NB4 (cell line): ENCODE measurements around the gene ACSS2.
A peak's percentile ranks its signal among the peaks of the same experiment; 100 is the strongest.

Experiments used
- DNase-seq: peaks from one replicate; pipeline ENCODE4 v3.0.0; 2010; ENCODE audit warnings: low read depth
- H3K4me3 ChIP-seq: one replicate; pipeline ENCODE4 v1.5.1; 2011; ENCODE audit warnings: mild to moderate bottlenecking, low read depth, low read length, moderate library complexity
- CTCF ChIP-seq: IDR thresholded peaks from one replicate; pipeline ENCODE4 v1.5.1; 2012; ENCODE audit warnings: low read depth, low read length
- MAX ChIP-seq: IDR thresholded peaks from 2 replicates; pipeline ENCODE4 v1.6.1; 2011; ENCODE audit warnings: low read depth, low read length
- MYC ChIP-seq: IDR thresholded peaks from 2 replicates; pipeline ENCODE4 v1.6.1; 2011; ENCODE audit warnings: low read depth, low read length
- POLR2A ChIP-seq: IDR thresholded peaks from 2 replicates; pipeline ENCODE4 v1.6.1; 2011; ENCODE audit warnings: mild to moderate bottlenecking; ENCODE audit not compliant: insufficient read length; ENCODE audit errors: extremely low read depth

ACSS2 gene

GRCh38 chr20:34871320-34871926 lies 5.0 kb upstream of the ACSS2 start:
- TF ChIP-seq POLR2A (no peak), MYC (no peak), CTCF (no peak), MAX (no peak)
- H3K4me3 ChIP-seq, result no peak overlapping the region
- DNase-seq, result no peak

GRCh38 chr20:34871966-34872621 lies 4.3 kb upstream of the ACSS2 start:
- H3K4me3 ChIP-seq, result no peak overlapping the region
- no peak for TF ChIP-seq MAX
- no peak for TF ChIP-seq POLR2A
- TF ChIP-seq CTCF, result no peak
- TF ChIP-seq MYC, result no peak
- DNase-seq, result no peak

- peak within 1 kb of the TSS; percentile 43 for H3K4me3 ChIP-seq
- DNase-seq, result peak; percentile 81
- TF ChIP-seq MAX, result peak; percentile 62; the same call in 1 of the 2 replicates
- peak; percentile 52 for TF ChIP-seq CTCF
- TF ChIP-seq POLR2A, result no peak
- no peak for TF ChIP-seq MYC
These were observed 3.7 kb upstream of the ACSS2 start, which contains the start of gene GGT7 for GRCh38 chr20:34872622-34873224. GGT7 (minus strand) TSS chr20:34872856; CDS start chr20:34872815, 41 bp downstream.

- TF ChIP-seq CTCF, result no peak
- no peak for TF ChIP-seq MYC
- TF ChIP-seq POLR2A, result no peak
- TF ChIP-seq MAX, result no peak
- no peak overlapping the region for H3K4me3 ChIP-seq
- DNase-seq, result no peak
These were observed 2.8 kb upstream of the ACSS2 start for GRCh38 chr20:34873583-34874093.

GRCh38 chr20:34874094-34874654 lies 2.2 kb upstream of the ACSS2 start:
- peak; percentile 88 for DNase-seq
- TF ChIP-seq CTCF, result peak; percentile 92
- TF ChIP-seq MYC, result no peak
- TF ChIP-seq MAX, result peak; percentile 35; the same call in 1 of the 2 replicates
- no peak for TF ChIP-seq POLR2A
- H3K4me3 ChIP-seq, result no peak overlapping the region
